Stimulated activated naive CD8-positive, alpha-beta T cell treated with anti-CD3 and anti-CD28 coated beads, Interleukin-15, amount 100 ng/mL, for 72 hours (primary cell): Measurements from ENCODE around the gene DRAP1.

Source experiments
- ATAC-seq: fragments of 150-1000 bp; cut with Tn5 transposase; 2 replicates; pipeline ENCODE4 v1.10.0; 2021; ENCODE audit warnings: mild to moderate bottlenecking, moderate library complexity
- DNase-seq, 2 donors: peaks; one replicate each; pipeline ENCODE4 v3.0.0; 2021 to 2022
- H3K27ac Mint-ChIP-seq, 2 donors: one replicate each; pipeline ENCODE4 v1.8.0; 2022; ENCODE audit warnings: mild to moderate bottlenecking in 2 of 2, mixed read lengths in 2 of 2, moderate library complexity in 2 of 2
- H3K27me3 Mint-ChIP-seq: one replicate; pipeline ENCODE4 v1.8.0; 2022; ENCODE audit warnings: mixed read lengths
- H3K4me1 Mint-ChIP-seq: one replicate; pipeline ENCODE4 v1.8.0; 2022; ENCODE audit warnings: mild to moderate bottlenecking, mixed read lengths
- H3K4me3 Mint-ChIP-seq, 2 donors: one replicate each; pipeline ENCODE4 v1.8.0; 2022; ENCODE audit warnings: mild to moderate bottlenecking in 2 of 2, mixed read lengths in 2 of 2, moderate library complexity in 1 of 2
- H3K9me3 Mint-ChIP-seq, 2 donors: one replicate each; pipeline ENCODE4 v1.8.0; 2022; ENCODE audit warnings: mixed read lengths in 2 of 2

Gene DRAP1

GRCh38 chr11:65952052-65952521 is 32.9 kb downstream of the DRAP1 start:
- ATAC-seq (no peak), DNase-seq (no peak)
- Mint-ChIP-seq H3K4me1 (peaks cover 10% of the 10 kb centered on the region), H3K27me3 (no peaks in the 10 kb centered on the region), H3K4me3 (no peak overlapping the region), H3K27ac (no peak overlapping the region), H3K9me3 (no peaks in the 10 kb centered on the region)

- ATAC-seq, result no peak
- Mint-ChIP-seq H3K4me1 (peaks cover 24% of the 10 kb centered on the region), H3K27ac (no peak overlapping the region), H3K4me3 (no peak overlapping the region), H3K9me3 (no peaks in the 10 kb centered on the region), H3K27me3 (no peaks in the 10 kb centered on the region)
- DNase-seq, result no peak
These were observed 34.2 kb downstream of the DRAP1 start for GRCh38 chr11:65953471-65953870.

GRCh38 chr11:65954771-65955170 is 35.5 kb downstream of the DRAP1 start:
- no peak for DNase-seq
- no peaks in the 10 kb centered on the region for H3K27me3 Mint-ChIP-seq
- H3K9me3 Mint-ChIP-seq, result no peaks in the 10 kb centered on the region
- peaks cover 25% of the 10 kb centered on the region for H3K4me1 Mint-ChIP-seq
- no peak for ATAC-seq
- no peak overlapping the region for H3K4me3 Mint-ChIP-seq
- H3K27ac Mint-ChIP-seq, result no peak overlapping the region

- H3K9me3 Mint-ChIP-seq, result no peaks in the 10 kb centered on the region
- H3K4me3 Mint-ChIP-seq, result no peak overlapping the region
- H3K27ac Mint-ChIP-seq, result peak overlapping the region in 1 of 2 donors; percentile 48
These were observed 39.1 kb downstream of the DRAP1 start for GRCh38 chr11:65958291-65958690.

GRCh38 chr11:65958774-65959420 is 39.7 kb downstream of the DRAP1 start:
- no peak for ATAC-seq
- Mint-ChIP-seq H3K27ac (peak overlapping the region in 1 of 2 donors; percentile 85), H3K4me1 (peaks cover 58% of the 10 kb centered on the region), H3K27me3 (no peaks in the 10 kb centered on the region), H3K9me3 (no peaks in the 10 kb centered on the region), H3K4me3 (no peak overlapping the region)
- no peak for DNase-seq

More at GRCh38 chr11:65958291-65958690, 39.1 kb downstream of the DRAP1 start:
- no peak for DNase-seq
- Mint-ChIP-seq H3K4me1 (peaks cover 52% of the 10 kb centered on the region), H3K27me3 (no peaks in the 10 kb centered on the region)
- ATAC-seq, result no peak

GRCh38 chr11:65960824-65961266 is 41.6 kb downstream of the DRAP1 start:
- Mint-ChIP-seq H3K4me3 (peak overlapping the region; percentile 93 to 98), H3K4me1 (peaks cover 68% of the 10 kb centered on the region), H3K27me3 (no peaks in the 10 kb centered on the region), H3K9me3 (no peaks in the 10 kb centered on the region), H3K27ac (peak overlapping the region; percentile 98 to 99)
- ATAC-seq (peak; percentile 21), DNase-seq (no peak)

GRCh38 chr11:65961267-65962140 is 42.3 kb downstream of the DRAP1 start, which contains the start of gene SART1:
Gene SART1, plus strand, starts transcription at chr11:65961734. Its CDS starts 47 bp downstream, at chr11:65961781.
- Mint-ChIP-seq H3K27ac (peak within 1 kb of the TSS; percentile 98 to 99), H3K27me3 (no peaks in the 10 kb centered on the region), H3K9me3 (no peaks in the 10 kb centered on the region), H3K4me3 (peak within 1 kb of the TSS; percentile 93 to 98), H3K4me1 (peaks cover 64% of the 10 kb centered on the region)
- peak; percentile 96 for ATAC-seq
- peak; percentile 93 to 97 for DNase-seq

- Mint-ChIP-seq H3K27ac (peak overlapping the region; percentile 81 to 89), H3K4me1 (peaks cover 57% of the 10 kb centered on the region), H3K27me3 (no peaks in the 10 kb centered on the region), H3K9me3 (no peaks in the 10 kb centered on the region), H3K4me3 (peak overlapping the region; percentile 93 to 98)
- DNase-seq (no peak), ATAC-seq (no peak)
These were observed 42.9 kb downstream of the DRAP1 start for GRCh38 chr11:65962141-65962564.

- peak overlapping the region in 1 of 2 donors; percentile 94 for H3K27ac Mint-ChIP-seq
These were observed 45.7 kb downstream of the DRAP1 start for GRCh38 chr11:65964906-65965305.

GRCh38 chr11:65965986-65966762 is 46.9 kb downstream of the DRAP1 start:
- H3K4me1 Mint-ChIP-seq, result peaks cover 50% of the 10 kb centered on the region
- no peaks in the 10 kb centered on the region for H3K27me3 Mint-ChIP-seq

More at GRCh38 chr11:65964906-65965305, 45.7 kb downstream of the DRAP1 start:
- DNase-seq (no peak), ATAC-seq (no peak)
- Mint-ChIP-seq H3K4me3 (no peak overlapping the region), H3K9me3 (no peaks in the 10 kb centered on the region), H3K27me3 (no peaks in the 10 kb centered on the region), H3K4me1 (peaks cover 52% of the 10 kb centered on the region)

GRCh38 chr11:65967329-65967934 is 48.2 kb downstream of the DRAP1 start:
- Mint-ChIP-seq H3K4me3 (no peak overlapping the region), H3K27ac (peak overlapping the region in 1 of 2 donors; percentile 35), H3K9me3 (no peaks in the 10 kb centered on the region), H3K27me3 (no peaks in the 10 kb centered on the region), H3K4me1 (peaks cover 41% of the 10 kb centered on the region)
- no peak for DNase-seq
- ATAC-seq, result no peak

More at GRCh38 chr11:65965986-65966762, 46.9 kb downstream of the DRAP1 start:
- DNase-seq, result no peak
- ATAC-seq, result no peak
- peak overlapping the region in 1 of 2 donors; percentile 80 for H3K27ac Mint-ChIP-seq
- H3K9me3 Mint-ChIP-seq, result no peaks in the 10 kb centered on the region
- no peak overlapping the region for H3K4me3 Mint-ChIP-seq

- DNase-seq, result no peak
- H3K27ac Mint-ChIP-seq, result peak overlapping the region; percentile 53 to 96
- no peaks in the 10 kb centered on the region for H3K27me3 Mint-ChIP-seq
- ATAC-seq, result no peak
- no peaks in the 10 kb centered on the region for H3K9me3 Mint-ChIP-seq
- H3K4me3 Mint-ChIP-seq, result no peak overlapping the region
- H3K4me1 Mint-ChIP-seq, result peaks cover 27% of the 10 kb centered on the region
These were observed 49.6 kb downstream of the DRAP1 start for GRCh38 chr11:65968600-65969482.
